Keratinocyte (primary cell): ENCODE results near the gene S100A10.

Source experiments
- CTCF ChIP-seq, 3 experiments: IDR thresholded peaks in 1 of 3; conservative IDR thresholded peaks in 1 of 3; optimal IDR thresholded peaks in 1 of 3; 2 replicates in 2 of 3; 3 replicates in 1 of 3; pipeline versions ENCODE3 to v1.5.1; 2011; ENCODE audit warnings: low read length in 3 of 3, mild to moderate bottlenecking in 3 of 3, moderate library complexity in 2 of 3, control low read depth in 1 of 3, inconsistent platforms in 1 of 3; ENCODE audit not compliant: insufficient read depth in 2 of 3; ENCODE audit errors: extremely low read depth in 1 of 3
- EZH2 ChIP-seq: IDR thresholded peaks from one replicate; pipeline ENCODE4 v1.6.1; 2012; ENCODE audit warnings: inconsistent platforms, mild to moderate bottlenecking, low read length, moderate library complexity

- TF ChIP-seq CTCF (optimal IDR thresholded peaks at IDR 0.05 in 1 of 3, IDR thresholded peaks at IDR 0.05 in 1 of 3, conservative IDR thresholded peaks at IDR 0.05 in 1 of 3; ENCODE audit: extremely low read depth in 1 of 3, insufficient read depth in 2 of 3, low read length in 3 of 3) (no peak), EZH2 (no peak)
Observed at GRCh38 chr1:151939779-151940178, 53.9 kb downstream of the S100A10 start.
